HL-60/S4 treated with phorbol 12-myristate 13-acetate at 8.2 ng/mL for 4 days and 3 days (cell line): ENCODE data around the gene MRPL34.
"Not testable (repeated sequence)": the region's sequence is repeated elsewhere in the genome, so short reads cannot be mapped to it uniquely, and the experiment has no call there.

ENCODE experiments used
- in situ Hi-C: fragments of 300-500 bp; cut with MboI; formaldehyde crosslinking; loops from 2 replicates; pipeline ENCODE4 v1.15.0; 2022; ENCODE audit warnings: low sequenced_read_pairs

Gene MRPL34

DNA sequence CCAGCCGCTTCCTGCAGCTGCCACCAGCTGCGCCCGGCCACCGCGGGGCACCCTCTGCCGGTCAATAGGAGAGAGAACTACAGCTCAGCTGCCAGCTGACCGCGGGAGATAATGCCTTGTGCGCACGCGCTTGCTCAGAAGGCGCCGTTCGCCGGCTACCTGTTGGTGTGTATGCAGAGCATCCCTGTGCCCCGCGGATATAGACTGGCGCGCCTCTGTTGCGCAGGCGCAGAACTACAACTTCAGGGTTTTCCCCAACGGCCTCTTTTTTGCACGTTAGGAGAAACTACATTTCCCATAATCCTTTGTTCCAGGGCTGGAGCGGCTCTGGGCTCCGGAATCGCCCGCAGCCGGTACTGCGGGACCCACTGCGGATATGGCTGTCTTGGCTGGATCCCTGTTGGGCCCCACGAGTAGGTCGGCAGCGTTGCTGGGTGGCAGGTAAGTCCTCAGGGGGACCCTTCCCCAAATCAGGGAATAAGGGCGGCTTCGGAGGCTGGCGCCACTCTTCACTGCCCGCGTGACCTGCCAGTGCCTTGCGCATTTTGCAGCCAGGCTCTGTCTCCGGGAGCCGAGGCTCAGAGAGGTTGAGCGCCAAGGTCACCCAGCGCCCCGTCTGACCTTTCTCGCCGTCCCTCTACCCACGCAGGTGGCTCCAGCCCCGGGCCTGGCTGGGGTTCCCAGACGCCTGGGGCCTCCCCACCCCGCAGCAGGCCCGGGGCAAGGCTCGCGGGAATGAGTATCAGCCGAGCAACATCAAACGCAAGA, at the start of gene MRPL34:
Gene MRPL34, plus strand, starts transcription at position 356 of the 768 bp plus-strand sequence. Its CDS starts 21 bp downstream, at position 377.
- in situ Hi-C loops: no loop called here

- in situ Hi-C loops: no loop called here
Measured at GRCh38 chr19:17256130-17256529, 49.5 kb upstream of the MRPL34 start.

DNA sequence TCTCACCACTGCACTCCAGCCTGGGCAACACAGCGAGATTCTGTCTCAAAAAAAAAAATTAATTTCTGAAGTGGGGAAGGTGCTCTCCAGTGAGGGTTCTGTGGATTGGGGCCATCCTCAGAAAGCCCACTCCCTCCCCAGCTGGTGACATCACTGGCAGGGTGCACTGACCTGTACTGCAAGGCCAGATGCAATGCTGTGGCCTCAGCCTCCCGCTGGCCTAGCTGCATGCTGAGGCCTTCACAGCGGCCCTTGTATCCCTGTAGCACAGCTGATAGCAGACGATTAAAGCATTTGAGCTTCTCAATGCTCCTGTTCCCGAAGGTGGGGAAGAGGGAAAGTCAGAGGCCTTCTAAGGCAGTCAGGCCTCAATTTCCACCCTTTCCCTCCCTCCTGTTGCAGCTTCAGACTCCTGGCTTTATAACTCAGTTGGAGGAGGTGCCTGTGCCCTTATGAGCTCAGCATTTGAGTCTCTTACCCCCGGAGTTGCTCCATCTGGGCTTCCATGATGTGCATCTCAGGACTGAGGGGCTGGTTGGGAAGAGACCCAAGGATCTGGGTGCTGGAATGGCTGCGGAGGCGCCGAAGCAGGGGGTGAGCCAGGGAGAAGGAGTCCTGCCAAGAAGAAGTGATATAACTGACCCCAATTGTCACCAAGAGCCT, 46.4 kb upstream of the MRPL34 start:
- in situ Hi-C loops: no loop called here

DNA sequence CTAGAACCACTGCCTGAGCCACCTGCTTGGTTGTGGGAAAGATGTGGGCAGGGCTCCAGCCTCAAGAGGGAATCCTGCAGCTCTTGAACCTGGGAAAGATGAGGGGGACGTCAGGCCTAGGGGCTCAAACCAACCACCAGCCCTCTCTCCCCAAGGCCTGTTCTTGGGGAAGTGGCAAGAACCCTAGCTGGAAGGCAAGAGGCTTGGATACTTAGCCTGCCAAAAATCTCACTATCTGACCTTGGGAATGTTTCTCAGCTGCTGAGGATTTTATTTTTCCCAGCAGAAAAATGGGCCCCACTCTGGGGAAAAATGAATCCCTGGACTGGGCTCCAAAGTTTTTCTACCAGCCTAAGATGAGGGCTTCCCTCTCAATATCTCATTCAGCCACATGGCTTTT, 45.7 kb upstream of the MRPL34 start:
- in situ Hi-C loops: no loop called here

DNA sequence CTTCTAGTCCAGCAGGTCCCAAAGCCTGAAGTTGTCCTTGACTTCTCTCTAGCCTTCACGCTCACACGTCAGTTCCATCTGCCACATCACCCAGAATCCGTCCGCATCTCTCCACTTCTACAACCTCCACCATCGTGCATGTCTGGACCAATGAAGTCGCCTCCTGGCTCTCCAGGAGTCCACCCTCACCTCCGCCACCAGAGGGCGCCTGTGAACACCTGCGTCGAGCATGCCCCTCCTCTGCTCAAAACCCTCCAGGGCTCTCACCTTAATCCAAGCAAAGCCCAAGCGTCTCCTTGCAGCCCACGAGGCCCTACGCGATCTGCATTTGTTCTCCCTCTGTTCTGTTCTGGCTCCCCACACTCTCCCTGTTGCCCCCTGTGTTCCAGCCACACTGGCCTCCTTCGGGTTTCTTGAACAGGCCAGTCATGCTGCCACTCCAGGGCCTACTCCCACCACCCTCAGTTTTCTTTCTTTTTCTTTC, 44.8 kb upstream of the MRPL34 start:
- in situ Hi-C loops: no loop called here

GRCh38 chr19:17262557-17262956, 43.1 kb upstream of the MRPL34 start:
- in situ Hi-C loops: no loop called here

- in situ Hi-C loops: no loop called here
Measured at GRCh38 chr19:17263712-17264640, 41.7 kb upstream of the MRPL34 start.

DNA sequence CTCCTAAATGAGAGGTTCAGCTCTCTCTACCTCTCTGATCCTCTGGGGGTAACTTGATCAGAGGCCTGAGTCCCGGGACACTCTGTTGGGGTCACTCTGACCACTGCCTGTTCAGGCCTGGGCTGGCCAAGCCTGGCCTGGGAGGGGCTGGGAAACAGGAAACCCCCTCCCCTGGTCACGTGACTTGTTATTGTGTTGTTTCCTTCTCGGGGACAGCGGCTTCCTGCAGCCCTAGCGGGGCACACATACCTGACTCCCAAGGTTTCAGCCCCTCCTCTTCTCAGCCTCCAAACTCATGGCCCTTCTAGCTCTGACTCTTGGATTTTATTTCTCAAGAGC, 41.1 kb upstream of the MRPL34 start, which contains the start of gene USHBP1:
Gene USHBP1, minus strand, starts transcription at position 105 of the 339 bp plus-strand sequence. CDS start 446 bp downstream, outside the sequence.
- in situ Hi-C loops: no loop called here

DNA sequence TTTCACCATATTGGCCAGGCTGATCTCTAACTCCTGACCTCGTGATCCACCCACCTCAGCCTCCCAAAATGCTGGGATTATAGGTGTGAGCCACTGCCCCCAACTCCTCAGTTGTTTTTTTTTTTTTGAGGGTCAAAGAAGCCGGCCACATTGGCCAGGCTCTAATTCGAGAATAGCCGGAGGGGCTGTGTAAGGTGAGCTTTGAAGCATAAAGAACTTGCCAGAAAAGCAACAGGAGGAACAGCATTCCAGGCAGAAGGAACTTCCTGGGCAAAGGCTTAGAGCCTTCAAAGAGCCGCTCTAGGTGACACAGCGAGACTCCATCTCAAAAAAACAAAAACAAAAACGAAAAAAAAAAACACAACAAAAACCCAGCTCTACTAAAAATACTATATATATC, 39.6 kb upstream of the MRPL34 start:
- in situ Hi-C loops: no loop called here

- in situ Hi-C loops: no loop called here
Measured at GRCh38 chr19:17266589-17266974, 39.1 kb upstream of the MRPL34 start.

- in situ Hi-C loops: no loop called here
Measured at GRCh38 chr19:17266975-17267788, 38.5 kb upstream of the MRPL34 start, which contains the start of gene BABAM1. TSS of gene BABAM1 (plus strand) at chr19:17267443. CDS start at chr19:17268807, 1,364 bp downstream.

DNA sequence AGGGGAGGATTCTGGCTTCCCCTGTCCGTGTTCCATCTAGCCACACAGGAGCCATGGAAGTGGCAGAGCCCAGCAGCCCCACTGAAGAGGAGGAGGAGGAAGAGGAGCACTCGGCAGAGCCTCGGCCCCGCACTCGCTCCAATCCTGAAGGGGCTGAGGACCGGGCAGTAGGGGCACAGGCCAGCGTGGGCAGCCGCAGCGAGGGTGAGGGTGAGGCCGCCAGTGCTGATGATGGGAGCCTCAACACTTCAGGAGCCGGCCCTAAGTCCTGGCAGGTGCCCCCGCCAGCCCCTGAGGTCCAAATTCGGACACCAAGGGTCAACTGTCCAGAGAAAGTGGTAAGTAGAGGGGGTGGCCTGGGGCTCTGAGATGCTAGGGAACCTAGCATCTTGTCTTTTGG, 36.9 kb upstream of the MRPL34 start:
- in situ Hi-C loops: no loop called here

DNA sequence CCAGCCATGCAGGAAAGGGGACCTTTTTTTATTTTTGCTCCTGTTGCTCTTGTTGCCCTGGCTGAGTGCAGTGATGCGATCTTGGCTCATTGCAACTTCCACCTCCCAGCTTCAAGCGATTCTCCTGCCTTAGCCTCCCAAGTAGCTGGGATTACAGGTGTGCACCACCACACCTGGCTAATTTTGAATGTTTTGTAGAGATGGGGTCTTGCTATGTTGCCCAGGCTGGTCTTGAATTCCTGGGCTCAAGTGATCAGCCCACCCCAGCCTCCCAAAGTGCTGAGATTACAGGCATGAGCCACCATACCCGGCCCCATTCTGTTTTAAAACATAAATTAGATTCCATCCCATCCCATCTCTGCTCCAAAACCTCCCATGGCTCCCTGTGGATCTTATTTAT, 30.8 kb upstream of the MRPL34 start:
- in situ Hi-C loops: not testable (repeated sequence)

DNA sequence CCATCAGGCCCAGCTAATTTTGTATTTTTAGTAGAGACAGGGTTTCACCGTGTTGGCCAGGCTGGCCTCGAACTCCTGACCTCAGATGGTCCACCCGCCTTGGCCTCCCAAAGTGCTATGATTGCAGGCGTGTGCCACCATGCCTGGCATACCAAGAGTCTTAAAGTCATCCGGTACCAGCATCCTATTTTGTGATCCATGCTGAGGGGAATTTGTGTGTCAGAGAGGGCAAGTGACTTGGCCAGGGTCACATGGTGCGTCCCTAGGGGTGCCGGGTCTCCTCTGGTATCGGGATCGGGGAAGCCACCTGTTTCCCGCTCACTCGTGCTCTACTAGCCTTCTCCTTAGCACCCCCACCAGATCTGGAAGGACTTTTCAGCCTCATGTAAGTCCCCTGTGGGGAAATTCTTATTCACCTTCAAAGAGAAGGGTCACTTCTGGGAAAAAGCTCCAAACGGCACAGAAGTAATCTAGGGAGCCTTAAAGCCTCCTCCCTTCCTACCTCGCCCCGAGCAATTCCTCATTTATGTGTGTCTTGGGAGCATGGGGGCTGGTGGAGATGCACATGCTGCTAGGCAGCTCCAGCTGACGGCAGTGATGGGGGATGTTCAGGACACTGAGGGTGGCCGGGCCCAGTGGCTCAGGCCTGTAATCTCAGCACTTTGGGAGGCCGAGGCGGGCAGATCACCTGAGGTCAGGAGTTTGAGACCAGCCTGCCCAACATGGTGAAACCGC, 30.1 kb upstream of the MRPL34 start:
- in situ Hi-C loops: no loop called here

- in situ Hi-C loops: no loop called here
Measured at GRCh38 chr19:17279436-17279835, 26.2 kb upstream of the MRPL34 start.

DNA sequence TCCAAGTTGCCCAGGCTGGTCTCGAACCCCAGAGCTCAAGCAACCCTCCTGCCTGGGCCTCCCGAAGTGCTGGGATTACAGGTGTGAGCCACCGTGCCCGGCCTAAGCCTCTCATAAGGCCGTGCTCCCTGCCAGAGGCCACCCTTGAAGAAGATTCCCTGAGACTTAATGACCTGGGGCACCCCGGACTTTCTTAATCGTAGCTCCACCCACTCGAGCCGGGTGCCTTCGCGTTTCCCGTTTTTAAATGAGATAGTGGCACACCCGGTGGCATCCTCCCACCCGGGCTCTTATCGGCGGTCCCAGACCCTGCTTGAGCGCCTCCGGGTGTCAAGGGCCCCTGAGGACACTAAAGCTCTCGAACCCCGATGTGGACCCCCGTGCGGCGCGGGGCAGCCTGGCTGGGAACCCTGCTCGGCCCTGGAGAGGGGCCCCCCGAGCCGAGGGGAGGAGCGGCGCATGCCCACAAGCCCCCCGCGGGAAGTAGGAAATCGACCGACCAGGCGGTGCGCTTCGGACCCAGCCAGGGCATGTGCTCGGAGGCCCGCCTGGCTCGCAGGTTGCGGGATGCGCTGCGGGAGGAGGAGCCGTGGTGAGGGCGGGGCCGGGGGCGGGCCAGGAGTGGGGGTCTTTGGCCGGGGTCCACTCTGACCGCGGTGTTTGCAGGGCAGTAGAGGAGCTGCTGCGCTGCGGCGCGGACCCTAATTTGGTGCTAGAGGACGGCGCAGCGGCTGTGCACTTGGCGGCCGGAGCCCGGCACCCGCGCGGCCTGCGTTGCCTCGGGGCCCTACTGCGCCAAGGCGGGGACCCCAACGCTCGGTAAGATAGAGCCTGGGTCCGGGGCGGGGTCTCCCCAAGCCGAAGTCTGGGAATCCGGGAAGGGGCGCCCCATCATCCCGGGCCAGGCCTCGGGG, 24.0 kb upstream of the MRPL34 start, which contains the start of gene ANKLE1:
Gene ANKLE1, plus strand, starts transcription at position 511 of the 914 bp plus-strand sequence. Its CDS starts 20 bp downstream, at position 531.
- in situ Hi-C loops: loop anchor here (10.0 kb wide), 1 partner anchor 517 kb away; no protein-coding TSS in a partner anchor

- in situ Hi-C loops: loop anchor here (10.0 kb wide), 1 partner anchor 518 kb away; no protein-coding TSS in a partner anchor
Measured at GRCh38 chr19:17282488-17283125, 23.1 kb upstream of the MRPL34 start.
